Measurements from ENCODE around the gene CTDSP2. TPM values are rescaled to one million over a fixed set of nuclear protein-coding genes. Genes with fewer than 3 reads are reported as not detected.

CTDSP2 gene
- polyA plus RNA-seq, 1 donor, result 131 TPM

GRCh38 chr12:57771236-57771872 lies 75.2 kb downstream of the CTDSP2 start:
- Histone ChIP-seq H3K36me3 (ENCODE audit: control insufficient read depth, insufficient read depth, low read length) (peaks cover 16% of the 10 kb centered on the region), H3K4me1 (ENCODE audit: control insufficient read depth, insufficient read depth, low read length) (peaks cover 21% of the 10 kb centered on the region), H3K4me3 (ENCODE audit: low read length) (peak overlapping the region; percentile 69), H3K9me3 (ENCODE audit: control insufficient read depth, low read depth, low read length) (no peaks in the 10 kb centered on the region), H3K27me3 (ENCODE audit: control insufficient read depth, insufficient read depth, low read length) (peaks cover 14% of the 10 kb centered on the region), H3K27ac (ENCODE audit: low read length) (peak overlapping the region; percentile 83)
- 0% methylated on average over 5 of the region's 16 CpGs for WGBS (ENCODE audit: insufficient coverage, low lambda C conversion rate)
- peak in 1 of 2 donors; percentile 80 for DNase-seq

GRCh38 chr12:57770734-57771133 lies 75.8 kb downstream of the CTDSP2 start:
- peaks cover 27% of the 10 kb centered on the region for H3K4me1 ChIP-seq (ENCODE audit: control insufficient read depth, insufficient read depth, low read length)
- DNase-seq, result no peak
- peaks cover 4% of the 10 kb centered on the region for H3K9me3 ChIP-seq (ENCODE audit: control insufficient read depth, low read depth, low read length)
- no peak overlapping the region for H3K4me3 ChIP-seq (ENCODE audit: low read length)
- H3K36me3 ChIP-seq (ENCODE audit: control insufficient read depth, insufficient read depth, low read length), result peaks cover 14% of the 10 kb centered on the region
- H3K27ac ChIP-seq (ENCODE audit: low read length), result no peak overlapping the region
- peaks cover 20% of the 10 kb centered on the region for H3K27me3 ChIP-seq (ENCODE audit: control insufficient read depth, insufficient read depth, low read length)
- WGBS (ENCODE audit: insufficient coverage, low lambda C conversion rate), result no CpG with 5 or more reads among the region's 4 CpGs

Other genes with a start within 250 kb of the CTDSP2 start
- gene DTX3, start 241.9 kb downstream of the CTDSP2 start, polyA plus RNA-seq, result 25.9 TPM
- 17.8 TPM for gene ARHGEF25, start 235.3 kb downstream of the CTDSP2 start, polyA plus RNA-seq
- gene B4GALNT1, start 213.5 kb downstream of the CTDSP2 start, polyA plus RNA-seq, result 2.4 TPM
- 264 TPM for gene OS9, start 152.6 kb downstream of the CTDSP2 start, polyA plus RNA-seq
- gene AGAP2, start 108.0 kb downstream of the CTDSP2 start, polyA plus RNA-seq, result 2.9 TPM
- gene TSPAN31, start 101.7 kb downstream of the CTDSP2 start, polyA plus RNA-seq, result 62.2 TPM
- gene CDK4, start 94.4 kb downstream of the CTDSP2 start, polyA plus RNA-seq, result 196 TPM
- 28.1 TPM for gene MARCHF9, start 91.6 kb downstream of the CTDSP2 start, polyA plus RNA-seq
- 1.8 TPM for gene CYP27B1, start 79.7 kb downstream of the CTDSP2 start, polyA plus RNA-seq
- gene METTL1, start 74.6 kb downstream of the CTDSP2 start, polyA plus RNA-seq, result 22.8 TPM
- gene EEF1AKMT3, start 74.1 kb downstream of the CTDSP2 start, polyA plus RNA-seq, result 8.0 TPM
- 36.0 TPM for gene TSFM, start 63.9 kb downstream of the CTDSP2 start, polyA plus RNA-seq
- 9.9 TPM for gene AVIL, start 28.0 kb downstream of the CTDSP2 start, polyA plus RNA-seq
- 8.5 TPM for gene ATP23, start 94.8 kb upstream of the CTDSP2 start, polyA plus RNA-seq

Data from large intestine (tissue), 3 donors.